ENCODE results near the gene SFMBT2.

The SFMBT2 gene

GRCh38 chr10:7146189-7146588, 264.6 kb downstream of the SFMBT2 start:
- Histone ChIP-seq H3K36me3 (ENCODE audit: control insufficient read depth, low read depth, low read length) (no peaks in the 10 kb centered on the region), H3K27me3 (ENCODE audit: control insufficient read depth, insufficient read depth, low read length) (no peaks in the 10 kb centered on the region), H3K4me3 (ENCODE audit: low read length) (no peak overlapping the region), H3K9ac (ENCODE audit: low read length) (no peak overlapping the region), H3K9me3 (ENCODE audit: control insufficient read depth, low read depth, low read length) (no peaks in the 10 kb centered on the region), H3K4me1 (ENCODE audit: control insufficient read depth, low read depth, low read length) (no peaks in the 10 kb centered on the region), H3K27ac (ENCODE audit: low read length) (no peak overlapping the region)

GRCh38 chr10:7136016-7136415, 274.8 kb downstream of the SFMBT2 start:
- H3K36me3 ChIP-seq (ENCODE audit: control insufficient read depth, low read depth, low read length) = no peaks in the 10 kb centered on the region
- no peaks in the 10 kb centered on the region for H3K4me1 ChIP-seq (ENCODE audit: control insufficient read depth, low read depth, low read length)
- no peaks in the 10 kb centered on the region for H3K9me3 ChIP-seq (ENCODE audit: control insufficient read depth, low read depth, low read length)
- H3K9ac ChIP-seq (ENCODE audit: low read length) = no peak overlapping the region
- H3K27ac ChIP-seq (ENCODE audit: low read length) = no peak overlapping the region
- no peak overlapping the region for H3K4me3 ChIP-seq (ENCODE audit: low read length)
- H3K27me3 ChIP-seq (ENCODE audit: control insufficient read depth, insufficient read depth, low read length) = no peaks in the 10 kb centered on the region

DNA sequence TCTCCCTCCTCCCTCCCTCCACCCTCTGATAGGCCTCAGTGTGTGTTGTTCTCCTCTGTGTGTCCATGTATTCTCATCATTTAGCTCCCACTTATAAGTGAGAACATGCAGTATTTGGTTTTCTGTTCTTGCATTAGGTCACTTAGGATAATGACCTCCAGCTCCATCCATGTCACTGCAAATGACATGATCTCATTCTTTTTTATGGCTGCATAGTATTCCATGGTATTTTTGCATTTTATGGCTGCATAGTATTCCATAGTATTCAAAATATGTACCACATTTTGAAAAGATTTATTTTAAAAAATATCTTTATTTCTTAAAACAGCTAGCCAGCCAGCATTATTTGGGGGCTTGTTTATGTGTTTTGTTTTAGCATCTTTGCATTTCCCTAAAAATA, 275.6 kb downstream of the SFMBT2 start:
- Histone ChIP-seq H3K27ac (ENCODE audit: low read length) (no peak overlapping the region), H3K27me3 (ENCODE audit: control insufficient read depth, insufficient read depth, low read length) (no peaks in the 10 kb centered on the region), H3K9ac (ENCODE audit: low read length) (no peak overlapping the region), H3K36me3 (ENCODE audit: control insufficient read depth, low read depth, low read length) (no peaks in the 10 kb centered on the region), H3K9me3 (ENCODE audit: control insufficient read depth, low read depth, low read length) (no peaks in the 10 kb centered on the region), H3K4me3 (ENCODE audit: low read length) (no peak overlapping the region), H3K4me1 (ENCODE audit: control insufficient read depth, low read depth, low read length) (no peaks in the 10 kb centered on the region)

DNA sequence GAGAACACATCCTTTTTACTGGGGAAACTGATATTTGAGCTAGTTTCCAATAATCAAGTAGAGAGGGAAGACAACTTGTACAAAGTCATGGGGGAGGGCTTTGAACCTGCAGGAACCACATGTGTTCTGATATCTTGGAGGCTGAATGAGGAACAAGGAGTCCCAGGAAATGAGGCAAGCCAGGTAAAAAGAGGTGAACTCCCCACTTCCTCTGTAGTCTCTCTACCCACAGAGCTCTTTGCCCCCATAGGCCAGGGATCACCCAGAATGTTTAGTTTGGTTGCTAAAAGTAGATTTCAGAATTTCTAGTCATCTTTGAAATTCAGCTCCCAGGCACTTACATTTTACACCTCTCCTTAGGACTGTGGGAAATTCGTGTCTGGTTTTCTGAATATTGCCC, 276.4 kb downstream of the SFMBT2 start:
- no peak overlapping the region for H3K27ac ChIP-seq (ENCODE audit: low read length)
- H3K9me3 ChIP-seq (ENCODE audit: control insufficient read depth, low read depth, low read length) = no peaks in the 10 kb centered on the region
- H3K27me3 ChIP-seq (ENCODE audit: control insufficient read depth, insufficient read depth, low read length) = no peaks in the 10 kb centered on the region
- no peaks in the 10 kb centered on the region for H3K4me1 ChIP-seq (ENCODE audit: control insufficient read depth, low read depth, low read length)
- H3K4me3 ChIP-seq (ENCODE audit: low read length) = no peak overlapping the region
- no peak overlapping the region for H3K9ac ChIP-seq (ENCODE audit: low read length)
- no peaks in the 10 kb centered on the region for H3K36me3 ChIP-seq (ENCODE audit: control insufficient read depth, low read depth, low read length)

DNA sequence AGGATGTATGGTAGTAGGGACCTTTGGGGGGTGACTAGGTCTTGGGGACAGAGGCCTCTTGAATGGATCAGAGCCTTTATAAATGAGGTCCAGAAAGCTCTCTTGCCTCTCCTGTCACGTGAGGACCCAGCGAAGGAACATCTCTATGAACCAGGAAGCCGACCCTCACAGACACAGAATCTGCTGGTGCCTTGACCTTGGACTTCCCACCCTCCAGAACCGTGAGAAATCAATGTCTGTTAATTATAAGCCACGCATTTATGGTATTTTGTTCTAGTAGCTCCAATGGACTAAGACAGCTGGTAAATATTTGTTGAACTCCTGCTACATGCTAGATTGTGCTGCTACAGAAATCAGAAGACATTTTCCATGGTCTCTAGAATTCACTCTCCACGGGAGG, 276.9 kb downstream of the SFMBT2 start:
- Histone ChIP-seq H3K36me3 (ENCODE audit: control insufficient read depth, low read depth, low read length) (no peaks in the 10 kb centered on the region), H3K4me1 (ENCODE audit: control insufficient read depth, low read depth, low read length) (no peaks in the 10 kb centered on the region), H3K4me3 (ENCODE audit: low read length) (no peak overlapping the region), H3K27ac (ENCODE audit: low read length) (no peak overlapping the region), H3K9ac (ENCODE audit: low read length) (no peak overlapping the region), H3K27me3 (ENCODE audit: control insufficient read depth, insufficient read depth, low read length) (no peaks in the 10 kb centered on the region), H3K9me3 (ENCODE audit: control insufficient read depth, low read depth, low read length) (no peaks in the 10 kb centered on the region)

GRCh38 chr10:7133278-7133677, 277.6 kb downstream of the SFMBT2 start:
- Histone ChIP-seq H3K36me3 (ENCODE audit: control insufficient read depth, low read depth, low read length) (no peaks in the 10 kb centered on the region), H3K9ac (ENCODE audit: low read length) (no peak overlapping the region), H3K27me3 (ENCODE audit: control insufficient read depth, insufficient read depth, low read length) (no peaks in the 10 kb centered on the region), H3K9me3 (ENCODE audit: control insufficient read depth, low read depth, low read length) (no peaks in the 10 kb centered on the region), H3K4me3 (ENCODE audit: low read length) (no peak overlapping the region), H3K4me1 (ENCODE audit: control insufficient read depth, low read depth, low read length) (no peaks in the 10 kb centered on the region), H3K27ac (ENCODE audit: low read length) (no peak overlapping the region)

DNA sequence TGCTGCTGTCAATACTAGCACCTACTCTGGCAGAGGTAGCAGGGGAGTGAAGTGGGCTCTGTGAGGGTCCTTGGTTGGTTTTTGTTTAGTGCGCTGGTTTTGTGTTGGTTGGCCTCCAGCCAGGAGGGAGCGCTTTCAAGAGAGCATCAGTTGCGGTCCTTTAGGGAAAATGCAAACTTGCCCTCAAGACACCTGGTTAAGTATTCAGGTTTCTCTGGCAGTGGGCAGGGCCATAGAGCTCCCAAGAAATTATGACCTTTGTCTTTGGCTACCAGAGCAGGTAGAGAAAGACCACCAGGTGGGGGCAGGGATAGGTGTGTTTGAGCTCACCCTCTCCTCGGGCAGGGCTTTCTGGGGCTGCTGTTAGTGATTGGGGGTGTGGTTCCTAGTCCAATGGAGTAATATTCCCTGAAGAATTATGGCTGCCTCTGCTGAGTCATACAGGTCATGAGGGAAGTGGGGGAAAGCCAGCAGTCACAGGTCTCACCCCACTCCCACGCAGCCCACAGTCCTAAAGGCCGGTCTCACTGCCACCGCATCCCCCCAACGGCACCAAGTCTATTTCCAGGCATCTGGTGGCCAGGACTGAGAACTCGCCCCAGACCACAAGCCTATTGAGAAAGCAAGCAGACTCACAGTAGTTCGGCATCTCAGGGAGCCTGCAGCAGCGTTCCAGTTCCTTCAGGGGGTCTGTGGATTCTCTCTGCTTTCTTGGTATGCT, 280.5 kb downstream of the SFMBT2 start:
- H3K9me3 ChIP-seq (ENCODE audit: control insufficient read depth, low read depth, low read length) = no peaks in the 10 kb centered on the region
- H3K9ac ChIP-seq (ENCODE audit: low read length) = no peak overlapping the region
- no peak overlapping the region for H3K4me3 ChIP-seq (ENCODE audit: low read length)
- H3K36me3 ChIP-seq (ENCODE audit: control insufficient read depth, low read depth, low read length) = no peaks in the 10 kb centered on the region
- H3K27me3 ChIP-seq (ENCODE audit: control insufficient read depth, insufficient read depth, low read length) = no peaks in the 10 kb centered on the region
- H3K4me1 ChIP-seq (ENCODE audit: control insufficient read depth, low read depth, low read length) = no peaks in the 10 kb centered on the region
- no peak overlapping the region for H3K27ac ChIP-seq (ENCODE audit: low read length)

DNA sequence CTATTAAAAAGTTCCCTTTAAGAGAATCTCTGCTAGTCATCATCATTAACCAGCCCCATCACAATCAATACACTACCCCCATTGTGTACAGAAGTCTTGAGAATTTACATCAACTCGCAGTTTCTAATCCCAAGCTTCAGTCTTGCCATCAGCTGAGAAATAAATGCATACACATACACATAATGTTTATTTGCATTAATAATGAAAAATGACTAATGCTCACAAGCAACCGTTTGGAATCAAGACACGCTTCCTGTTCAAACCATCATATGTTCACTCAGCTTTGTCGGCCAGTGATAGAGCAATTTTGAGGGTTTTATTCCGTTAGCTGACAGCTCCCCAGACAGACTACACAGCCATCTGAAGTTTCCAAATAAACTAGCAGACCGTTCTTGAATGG, 287.1 kb downstream of the SFMBT2 start:
- H3K4me1 ChIP-seq (ENCODE audit: control insufficient read depth, low read depth, low read length) = no peaks in the 10 kb centered on the region
- H3K4me3 ChIP-seq (ENCODE audit: low read length) = no peak overlapping the region
- H3K9ac ChIP-seq (ENCODE audit: low read length) = no peak overlapping the region

DNA sequence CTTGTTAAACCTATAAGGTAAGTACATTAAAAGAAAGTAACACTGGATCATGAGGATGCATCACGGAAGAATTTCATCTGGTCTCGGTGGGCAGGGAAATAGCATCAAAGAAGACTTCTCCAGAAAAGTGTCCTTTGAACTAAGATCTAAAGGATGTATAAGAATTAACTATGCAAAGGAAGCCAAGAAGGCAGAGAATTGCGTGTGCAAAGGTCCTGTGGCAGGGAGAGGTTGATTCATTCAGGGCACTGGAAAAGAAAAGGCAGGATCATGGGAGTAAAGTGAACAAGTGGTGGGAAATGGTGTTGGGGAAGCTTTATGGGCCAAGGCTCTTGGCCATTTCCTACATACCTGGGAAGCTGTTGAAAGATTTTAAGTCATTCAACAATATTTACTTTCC, 288.3 kb downstream of the SFMBT2 start:
- H3K4me3 ChIP-seq (ENCODE audit: low read length) = no peak overlapping the region
- H3K36me3 ChIP-seq (ENCODE audit: control insufficient read depth, low read depth, low read length) = no peaks in the 10 kb centered on the region
- no peaks in the 10 kb centered on the region for H3K4me1 ChIP-seq (ENCODE audit: control insufficient read depth, low read depth, low read length)
- H3K27ac ChIP-seq (ENCODE audit: low read length) = no peak overlapping the region
- H3K27me3 ChIP-seq (ENCODE audit: control insufficient read depth, insufficient read depth, low read length) = no peaks in the 10 kb centered on the region
- no peaks in the 10 kb centered on the region for H3K9me3 ChIP-seq (ENCODE audit: control insufficient read depth, low read depth, low read length)
- no peak overlapping the region for H3K9ac ChIP-seq (ENCODE audit: low read length)

More for the DNA sequence above, 287.1 kb downstream of the SFMBT2 start:
- Histone ChIP-seq H3K9me3 (ENCODE audit: control insufficient read depth, low read depth, low read length) (no peaks in the 10 kb centered on the region), H3K36me3 (ENCODE audit: control insufficient read depth, low read depth, low read length) (no peaks in the 10 kb centered on the region), H3K27ac (ENCODE audit: low read length) (no peak overlapping the region), H3K27me3 (ENCODE audit: control insufficient read depth, insufficient read depth, low read length) (no peaks in the 10 kb centered on the region)

DNA sequence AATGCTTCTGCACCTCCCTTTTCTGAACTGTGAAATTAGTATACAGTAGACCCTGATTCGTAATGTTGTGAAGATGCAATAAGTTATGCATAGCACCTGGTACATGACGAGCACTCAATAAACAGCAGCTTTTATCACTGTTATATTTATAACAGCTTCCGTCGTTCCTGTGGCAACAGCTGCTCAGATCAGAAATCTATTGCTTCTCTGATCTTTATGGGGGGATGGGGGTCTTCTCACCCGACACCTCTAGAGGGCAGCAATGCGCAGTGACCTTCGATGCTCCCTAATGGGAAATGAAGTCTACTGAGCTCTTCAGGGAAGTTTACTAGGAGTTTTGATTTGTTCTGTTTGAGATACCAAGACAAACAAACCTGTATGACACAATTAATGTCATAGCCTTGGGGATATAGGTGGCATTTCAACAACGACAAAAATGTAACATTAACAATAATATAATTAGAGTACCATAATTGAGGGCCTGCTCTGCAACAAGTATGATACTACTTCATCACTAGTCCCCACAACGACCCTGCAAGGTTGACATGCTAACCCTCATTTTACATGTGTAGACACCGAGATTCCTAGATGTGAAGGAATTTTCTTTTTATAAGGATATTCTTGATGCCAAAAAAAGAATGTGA, 289.6 kb downstream of the SFMBT2 start:
- H3K36me3 ChIP-seq (ENCODE audit: control insufficient read depth, low read depth, low read length) = no peaks in the 10 kb centered on the region
- H3K4me1 ChIP-seq (ENCODE audit: control insufficient read depth, low read depth, low read length) = no peaks in the 10 kb centered on the region
- H3K9ac ChIP-seq (ENCODE audit: low read length) = no peak overlapping the region
- no peaks in the 10 kb centered on the region for H3K9me3 ChIP-seq (ENCODE audit: control insufficient read depth, low read depth, low read length)
- no peak overlapping the region for H3K27ac ChIP-seq (ENCODE audit: low read length)
- no peaks in the 10 kb centered on the region for H3K27me3 ChIP-seq (ENCODE audit: control insufficient read depth, insufficient read depth, low read length)
- H3K4me3 ChIP-seq (ENCODE audit: low read length) = no peak overlapping the region

- H3K9me3 ChIP-seq (ENCODE audit: control insufficient read depth, low read depth, low read length) = no peaks in the 10 kb centered on the region
- H3K27me3 ChIP-seq (ENCODE audit: control insufficient read depth, insufficient read depth, low read length) = no peaks in the 10 kb centered on the region
- no peaks in the 10 kb centered on the region for H3K4me1 ChIP-seq (ENCODE audit: control insufficient read depth, low read depth, low read length)
- H3K27ac ChIP-seq (ENCODE audit: low read length) = no peak overlapping the region
- H3K36me3 ChIP-seq (ENCODE audit: control insufficient read depth, low read depth, low read length) = no peaks in the 10 kb centered on the region
- H3K4me3 ChIP-seq (ENCODE audit: low read length) = no peak overlapping the region
- no peak overlapping the region for H3K9ac ChIP-seq (ENCODE audit: low read length)
These were observed 291.4 kb downstream of the SFMBT2 start for GRCh38 chr10:7119325-7120015.
